ENCODE measurements around the gene LARP4B. TPM values are rescaled to one million over a fixed set of nuclear protein-coding genes. Genes with fewer than 3 reads are reported as not detected.

LARP4B gene
- total and polyA plus RNA-seq, 2 donors (not counting 3 experiments of a cell fraction or from before 2014, with no cell fraction given): 27.4 to 101 TPM

DNA sequence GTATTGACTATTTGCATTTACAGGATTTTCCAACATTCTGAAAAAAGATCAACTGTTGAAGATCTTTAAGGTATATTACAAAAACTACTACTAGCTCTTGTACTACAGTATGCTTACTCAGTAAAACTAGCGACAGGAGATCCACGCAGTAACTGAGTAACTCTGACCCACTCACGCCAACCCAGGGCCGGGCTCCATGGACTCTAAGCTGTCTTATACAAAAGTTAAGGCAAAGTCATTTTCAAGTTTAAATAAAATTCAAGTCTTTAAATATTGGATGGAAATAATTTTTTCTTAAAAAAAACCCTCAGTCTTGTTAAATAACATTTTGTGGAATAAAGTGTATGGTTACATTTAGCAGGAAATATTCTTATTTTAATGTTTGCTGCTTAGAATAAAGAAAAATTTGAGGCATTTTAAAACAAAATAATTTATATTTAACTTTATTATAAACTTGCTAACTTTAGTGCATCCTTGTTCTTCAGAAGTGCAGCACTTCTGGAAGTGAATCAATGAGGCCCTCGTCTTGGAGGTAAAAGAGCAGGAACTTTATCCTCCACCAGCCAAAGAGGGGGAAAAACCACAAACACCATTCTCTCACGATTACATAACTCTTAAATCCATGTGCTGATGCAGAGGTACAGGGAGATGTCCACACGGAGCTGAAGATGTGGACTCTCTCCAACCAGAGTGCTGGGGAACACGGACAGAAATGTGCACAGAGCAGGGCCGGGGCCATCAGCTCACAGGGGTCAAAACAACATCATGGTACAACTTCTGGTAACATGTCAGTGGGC is 119.9 kb downstream of the LARP4B start:
- H3K27ac ChIP-seq (ENCODE audit: insufficient read depth, low read depth, low read length): no peak overlapping the region
- no peaks in the 10 kb centered on the region for H3K79me2 ChIP-seq (ENCODE audit: control insufficient read depth, insufficient read depth, low read length)
- POLR2A ChIA-PET: no interaction called here
- no peak overlapping the region for H2AFZ ChIP-seq (ENCODE audit: low read depth, low read length)
- H3K27me3 ChIP-seq (ENCODE audit: control insufficient read depth in 2 of 2, insufficient read depth in 2 of 2, low read length in 2 of 2): no peaks in the 10 kb centered on the region
- H3K4me1 ChIP-seq (ENCODE audit: control insufficient read depth, extremely low read depth, insufficient read depth, low read length): no peaks in the 10 kb centered on the region
- H3K9me3 ChIP-seq (replicated peaks; ENCODE audit: control insufficient read depth, insufficient read depth, low read length): no peaks in the 10 kb centered on the region
- DNase-seq (ENCODE audit: low read depth, low spot score) (no peak), FAIRE-seq (no peak)
- no TSS peak for BruUV-seq (replicated peaks)
- peaks cover 26 to 48% of the 10 kb centered on the region in 2 experiments for H3K36me3 ChIP-seq (ENCODE audit: control insufficient read depth in 2 of 2, extremely low read depth in 1 of 2, insufficient read depth in 2 of 2, low read length in 2 of 2)
- no peak for TF ChIP-seq FOS (IDR thresholded peaks at IDR 0.05; ENCODE audit: borderline replicate concordance, insufficient read depth, low read length)
- TF ChIP-seq POLR2AphosphoS5 (IDR thresholded peaks at IDR 0.05; ENCODE audit: insufficient read depth, low read depth, low read length): no peak
- TF ChIP-seq JUN (IDR thresholded peaks at IDR 0.05; ENCODE audit: borderline replicate concordance, insufficient read depth, insufficient read length, low read depth): no peak
- TF ChIP-seq EZH2 (IDR thresholded peaks at IDR 0.05; ENCODE audit: borderline replicate concordance, low read depth, low read length, severe bottlenecking): no peak
- TF ChIP-seq MYC (IDR thresholded peaks at IDR 0.05; ENCODE audit: low read depth, low read length): no peak
- H3K4me3 ChIP-seq (replicated peaks in 1 of 3; ENCODE audit: insufficient read depth in 1 of 3, low read depth in 1 of 3, low read length in 3 of 3): no peak overlapping the region
- H3K9ac ChIP-seq (replicated peaks; ENCODE audit: extremely low read depth, insufficient read depth, low read length): no peak overlapping the region
- dilution Hi-C loops (cut with MboI; ENCODE audit: extremely low pct_ligation_motif_present, low sequenced_read_pairs) (no loop called here), intact Hi-C loops (cut with micrococcal nuclease) (no loop called here)
- CTCF ChIA-PET: interaction anchor here (2.3 kb wide), 1 partner anchor 300 kb away, joined by 13 read pairs; no protein-coding TSS in a partner anchor
- no peak overlapping the region for H3K4me2 ChIP-seq (ENCODE audit: insufficient read depth, low read length)
- no peaks in the 10 kb centered on the region for H3K9me1 ChIP-seq (replicated peaks; ENCODE audit: control insufficient read depth, extremely low read depth, insufficient read depth, low read length)
- peaks cover 2% of the 10 kb centered on the region for H4K20me1 ChIP-seq (replicated peaks; ENCODE audit: control insufficient read depth, extremely low read depth, insufficient read depth, low read length)

DNA sequence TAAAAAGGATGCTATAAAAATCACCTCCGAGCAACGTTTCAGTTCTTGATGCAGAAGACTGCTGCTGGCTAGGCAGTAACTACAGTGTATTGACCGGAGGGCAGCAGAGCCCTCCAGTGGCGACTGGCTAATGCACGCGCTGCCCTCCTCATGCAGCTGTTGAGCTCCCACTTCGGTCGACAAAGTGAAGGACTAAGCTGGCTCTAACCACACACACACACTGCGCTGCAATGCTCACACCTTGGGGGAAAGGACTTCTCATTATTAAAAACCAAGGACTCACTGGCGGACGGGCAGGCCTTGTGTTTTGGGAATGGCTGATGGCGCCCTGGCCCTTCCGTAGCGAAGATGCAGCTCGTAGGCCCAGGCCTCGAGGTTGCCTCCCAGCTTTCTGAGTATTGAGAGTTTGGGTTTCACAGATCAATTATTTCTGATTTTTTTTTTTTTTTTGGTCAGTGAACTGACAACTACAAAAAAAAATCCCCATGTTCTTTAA is 121.1 kb downstream of the LARP4B start:
- TF ChIP-seq, protein P1, sequence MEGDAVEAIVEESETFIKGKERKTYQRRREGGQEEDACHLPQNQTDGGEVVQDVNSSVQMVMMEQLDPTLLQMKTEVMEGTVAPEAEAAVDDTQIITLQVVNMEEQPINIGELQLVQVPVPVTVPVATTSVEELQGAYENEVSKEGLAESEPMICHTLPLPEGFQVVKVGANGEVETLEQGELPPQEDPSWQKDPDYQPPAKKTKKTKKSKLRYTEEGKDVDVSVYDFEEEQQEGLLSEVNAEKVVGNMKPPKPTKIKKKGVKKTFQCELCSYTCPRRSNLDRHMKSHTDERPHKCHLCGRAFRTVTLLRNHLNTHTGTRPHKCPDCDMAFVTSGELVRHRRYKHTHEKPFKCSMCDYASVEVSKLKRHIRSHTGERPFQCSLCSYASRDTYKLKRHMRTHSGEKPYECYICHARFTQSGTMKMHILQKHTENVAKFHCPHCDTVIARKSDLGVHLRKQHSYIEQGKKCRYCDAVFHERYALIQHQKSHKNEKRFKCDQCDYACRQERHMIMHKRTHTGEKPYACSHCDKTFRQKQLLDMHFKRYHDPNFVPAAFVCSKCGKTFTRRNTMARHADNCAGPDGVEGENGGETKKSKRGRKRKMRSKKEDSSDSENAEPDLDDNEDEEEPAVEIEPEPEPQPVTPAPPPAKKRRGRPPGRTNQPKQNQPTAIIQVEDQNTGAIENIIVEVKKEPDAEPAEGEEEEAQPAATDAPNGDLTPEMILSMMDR (IDR thresholded peaks at IDR 0.05; ENCODE audit: extremely low read depth in 1 of 2, insufficient read depth in 1 of 2, low read depth in 1 of 2, low read length in 2 of 2): peak in 1 of 2 donors; percentile 36
- no peak for TF ChIP-seq EZH2 (IDR thresholded peaks at IDR 0.05; ENCODE audit: borderline replicate concordance, low read depth, low read length, severe bottlenecking)
- TF ChIP-seq POLR2A (IDR thresholded peaks at IDR 0.05; ENCODE audit: low read depth, low read length): no peak
- Histone ChIP-seq H3K27me3 (ENCODE audit: control insufficient read depth in 2 of 2, insufficient read depth in 2 of 2, low read length in 2 of 2) (no peaks in the 10 kb centered on the region), H3K27ac (ENCODE audit: insufficient read depth, low read depth, low read length) (no peak overlapping the region), H4K20me1 (replicated peaks; ENCODE audit: control insufficient read depth, extremely low read depth, insufficient read depth, low read length) (peaks cover 2% of the 10 kb centered on the region), H3K4me2 (ENCODE audit: insufficient read depth, low read length) (no peak overlapping the region), H3K9me1 (replicated peaks; ENCODE audit: control insufficient read depth, extremely low read depth, insufficient read depth, low read length) (no peaks in the 10 kb centered on the region), H3K9me3 (replicated peaks; ENCODE audit: control insufficient read depth, insufficient read depth, low read length) (no peaks in the 10 kb centered on the region), H2AFZ (ENCODE audit: low read depth, low read length) (no peak overlapping the region), H3K79me2 (ENCODE audit: control insufficient read depth, insufficient read depth, low read length) (no peaks in the 10 kb centered on the region), H3K4me3 (replicated peaks in 1 of 3; ENCODE audit: insufficient read depth in 1 of 3, low read depth in 1 of 3, low read length in 3 of 3) (no peak overlapping the region), H3K4me1 (ENCODE audit: control insufficient read depth, extremely low read depth, insufficient read depth, low read length) (no peaks in the 10 kb centered on the region), H3K9ac (replicated peaks; ENCODE audit: extremely low read depth, insufficient read depth, low read length) (no peak overlapping the region), H3K36me3 (ENCODE audit: control insufficient read depth in 2 of 2, extremely low read depth in 1 of 2, insufficient read depth in 2 of 2, low read length in 2 of 2) (peaks cover 22 to 42% of the 10 kb centered on the region in 2 experiments)
- DNase-seq (ENCODE audit: low read depth, low spot score) (peak; percentile 23), FAIRE-seq (no peak)
- ChIA-PET POLR2A (no interaction called here), CTCF (interaction anchor here (0.8 to 2.3 kb wide), 3 partner anchors 9 to 299 kb away, joined by 3 to 13 read pairs (median 3); no protein-coding TSS in a partner anchor)
- intact Hi-C loops (cut with micrococcal nuclease): loop anchor here (1.0 kb wide), 1 partner anchor 299 kb away; no protein-coding TSS in a partner anchor
- no TSS peak for BruUV-seq (replicated peaks)
- dilution Hi-C loops (cut with MboI; ENCODE audit: extremely low pct_ligation_motif_present, low sequenced_read_pairs): no loop called here

All from endothelial cell of umbilical vein (primary cell).